Measurements from ENCODE around the gene ORM1.

- TF ChIP-seq CTCF (IDR thresholded peaks at IDR 0.05) (no peak), POLR2A (IDR thresholded peaks at IDR 0.05) (no peak), POLR2AphosphoS5 (IDR thresholded peaks at IDR 0.05) (no peak), EP300 (IDR thresholded peaks at IDR 0.05) (no peak)
These were observed 40.8 kb upstream of the ORM1 start for GRCh38 chr9:114282104-114282485.
